Measurements from ENCODE around the gene FAM171A1.

DNA sequence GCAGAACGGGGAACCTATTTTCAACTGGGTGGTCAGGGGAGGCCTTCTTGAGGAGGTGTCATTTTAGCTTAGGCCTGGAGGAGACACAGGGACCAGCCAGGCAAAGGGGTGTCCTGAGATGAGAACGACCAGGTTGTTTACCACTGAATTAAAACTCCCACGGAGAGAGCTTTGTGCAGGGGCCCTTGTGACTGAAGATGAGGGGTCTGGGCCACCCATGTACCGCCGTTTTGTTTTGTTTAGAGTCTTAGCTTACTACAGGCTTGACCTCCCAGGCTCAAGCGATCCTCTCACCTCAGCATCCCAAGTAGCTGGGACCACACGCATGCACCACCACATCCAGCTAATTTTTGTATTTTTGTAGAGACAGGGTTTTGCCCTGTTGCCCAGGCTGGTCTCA, 80.4 kb downstream of the FAM171A1 start:
- no peak for TF ChIP-seq CTCF (IDR thresholded peaks at IDR 0.05)
- no peak for TF ChIP-seq POLR2A (IDR thresholded peaks at IDR 0.05)

Data from uterus (tissue), 2 donors.